Nephron progenitor cell (in vitro differentiated cells): ENCODE data around the gene ADARB2.

ENCODE experiments used
- DNase-seq: peaks from one replicate; pipeline ENCODE4 v3.0.0; 2021
- H3K27ac Mint-ChIP-seq: 2 replicates; pipeline ENCODE4 v1.8.0; 2021; ENCODE audit warnings: mild to moderate bottlenecking, moderate library complexity, mixed read lengths
- H3K27me3 Mint-ChIP-seq: 2 replicates; pipeline ENCODE4 v1.8.0; 2021; ENCODE audit warnings: mild to moderate bottlenecking, low read depth, mixed read lengths; ENCODE audit not compliant: poor library complexity
- H3K36me3 Mint-ChIP-seq: 2 replicates; pipeline ENCODE4 v1.8.0; 2021; ENCODE audit warnings: low read depth, mixed read lengths
- H3K4me1 Mint-ChIP-seq: 2 replicates; pipeline ENCODE4 v1.8.0; 2021; ENCODE audit warnings: mixed read lengths
- H3K4me3 Mint-ChIP-seq: 2 replicates; pipeline ENCODE4 v1.8.0; 2021; ENCODE audit warnings: mild to moderate bottlenecking, moderate library complexity, mixed read lengths
- H3K9me3 Mint-ChIP-seq: 2 replicates; pipeline ENCODE4 v1.8.0; 2021; ENCODE audit warnings: mild to moderate bottlenecking, moderate library complexity, mixed read lengths
- TF ChIP-seq, protein P1 (sequence below): fragments of 200-600 bp; sonication (generic); IDR thresholded peaks from 2 replicates; pipeline ENCODE4 v1.5.0; 2021; ENCODE audit warnings: antibody characterized with exemption

Gene ADARB2

DNA sequence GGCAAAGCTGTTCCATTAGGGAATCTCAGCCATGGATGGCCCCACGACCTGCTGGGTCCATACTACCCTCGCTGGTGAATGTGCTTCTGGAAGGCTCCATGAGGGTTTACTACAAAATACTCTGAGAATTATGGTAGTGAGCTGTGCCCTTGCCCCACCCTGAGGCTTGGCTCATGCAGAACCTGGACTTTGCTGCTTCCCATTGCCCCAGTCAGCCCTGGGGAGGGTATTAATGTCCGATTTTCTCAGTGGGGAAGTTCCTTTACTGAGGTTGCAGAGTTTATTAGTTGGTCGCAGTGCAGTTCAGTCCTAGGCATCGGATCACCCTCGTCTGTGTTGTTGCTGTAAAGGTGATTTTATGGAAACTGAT, 371.0 kb downstream of the ADARB2 start:
- no peaks in the 10 kb centered on the region for H3K36me3 Mint-ChIP-seq
- peaks cover 28% of the 10 kb centered on the region for H3K4me1 Mint-ChIP-seq
- peaks cover 10% of the 10 kb centered on the region for H3K27me3 Mint-ChIP-seq
- TF ChIP-seq, protein P1, sequence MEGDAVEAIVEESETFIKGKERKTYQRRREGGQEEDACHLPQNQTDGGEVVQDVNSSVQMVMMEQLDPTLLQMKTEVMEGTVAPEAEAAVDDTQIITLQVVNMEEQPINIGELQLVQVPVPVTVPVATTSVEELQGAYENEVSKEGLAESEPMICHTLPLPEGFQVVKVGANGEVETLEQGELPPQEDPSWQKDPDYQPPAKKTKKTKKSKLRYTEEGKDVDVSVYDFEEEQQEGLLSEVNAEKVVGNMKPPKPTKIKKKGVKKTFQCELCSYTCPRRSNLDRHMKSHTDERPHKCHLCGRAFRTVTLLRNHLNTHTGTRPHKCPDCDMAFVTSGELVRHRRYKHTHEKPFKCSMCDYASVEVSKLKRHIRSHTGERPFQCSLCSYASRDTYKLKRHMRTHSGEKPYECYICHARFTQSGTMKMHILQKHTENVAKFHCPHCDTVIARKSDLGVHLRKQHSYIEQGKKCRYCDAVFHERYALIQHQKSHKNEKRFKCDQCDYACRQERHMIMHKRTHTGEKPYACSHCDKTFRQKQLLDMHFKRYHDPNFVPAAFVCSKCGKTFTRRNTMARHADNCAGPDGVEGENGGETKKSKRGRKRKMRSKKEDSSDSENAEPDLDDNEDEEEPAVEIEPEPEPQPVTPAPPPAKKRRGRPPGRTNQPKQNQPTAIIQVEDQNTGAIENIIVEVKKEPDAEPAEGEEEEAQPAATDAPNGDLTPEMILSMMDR: no peak
- no peaks in the 10 kb centered on the region for H3K9me3 Mint-ChIP-seq
- no peak overlapping the region for H3K27ac Mint-ChIP-seq
- no peak overlapping the region for H3K4me3 Mint-ChIP-seq
- DNase-seq: no peak

DNA sequence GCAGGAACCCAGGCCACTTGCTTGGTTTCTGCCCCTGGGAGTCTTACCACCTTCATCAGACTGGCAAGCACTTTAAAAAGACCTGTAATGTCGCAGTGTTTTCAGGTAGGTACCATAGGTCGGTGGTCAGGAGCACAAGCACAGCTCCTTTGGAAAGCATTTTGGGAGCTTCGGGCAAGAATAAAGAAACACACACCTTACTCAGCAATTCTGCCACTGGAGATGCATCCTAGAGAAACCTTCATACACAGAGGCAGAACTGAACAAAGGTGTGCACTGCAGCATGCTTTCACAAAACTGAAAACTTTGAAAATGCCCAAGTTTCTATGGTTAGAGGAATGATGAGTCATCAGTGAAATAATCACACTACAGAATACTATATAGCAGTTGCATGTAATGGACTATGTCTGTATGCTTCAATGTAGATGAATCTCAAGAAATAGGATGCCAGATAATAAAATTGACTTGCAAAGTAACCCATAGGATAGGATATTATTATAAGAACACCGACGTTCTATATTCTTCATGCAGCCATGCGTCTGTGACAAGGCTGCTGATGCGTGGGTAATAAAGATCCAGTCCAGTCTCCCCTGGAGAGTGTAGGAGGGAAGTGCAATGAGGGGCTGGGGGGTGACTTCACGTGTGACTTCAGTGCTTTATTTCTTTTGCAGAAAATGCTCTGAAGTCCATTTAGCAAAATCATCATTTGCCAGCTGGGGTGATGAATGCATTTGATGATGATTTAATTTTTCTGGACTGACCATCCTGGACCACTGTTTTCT, 371.6 kb downstream of the ADARB2 start:
- peaks cover 34% of the 10 kb centered on the region for H3K4me1 Mint-ChIP-seq
- TF ChIP-seq, protein P1: no peak
- H3K9me3 Mint-ChIP-seq: no peaks in the 10 kb centered on the region
- H3K36me3 Mint-ChIP-seq: no peaks in the 10 kb centered on the region
- peaks cover 10% of the 10 kb centered on the region for H3K27me3 Mint-ChIP-seq
- DNase-seq: no peak
- H3K4me3 Mint-ChIP-seq: no peak overlapping the region
- H3K27ac Mint-ChIP-seq: no peak overlapping the region

DNA sequence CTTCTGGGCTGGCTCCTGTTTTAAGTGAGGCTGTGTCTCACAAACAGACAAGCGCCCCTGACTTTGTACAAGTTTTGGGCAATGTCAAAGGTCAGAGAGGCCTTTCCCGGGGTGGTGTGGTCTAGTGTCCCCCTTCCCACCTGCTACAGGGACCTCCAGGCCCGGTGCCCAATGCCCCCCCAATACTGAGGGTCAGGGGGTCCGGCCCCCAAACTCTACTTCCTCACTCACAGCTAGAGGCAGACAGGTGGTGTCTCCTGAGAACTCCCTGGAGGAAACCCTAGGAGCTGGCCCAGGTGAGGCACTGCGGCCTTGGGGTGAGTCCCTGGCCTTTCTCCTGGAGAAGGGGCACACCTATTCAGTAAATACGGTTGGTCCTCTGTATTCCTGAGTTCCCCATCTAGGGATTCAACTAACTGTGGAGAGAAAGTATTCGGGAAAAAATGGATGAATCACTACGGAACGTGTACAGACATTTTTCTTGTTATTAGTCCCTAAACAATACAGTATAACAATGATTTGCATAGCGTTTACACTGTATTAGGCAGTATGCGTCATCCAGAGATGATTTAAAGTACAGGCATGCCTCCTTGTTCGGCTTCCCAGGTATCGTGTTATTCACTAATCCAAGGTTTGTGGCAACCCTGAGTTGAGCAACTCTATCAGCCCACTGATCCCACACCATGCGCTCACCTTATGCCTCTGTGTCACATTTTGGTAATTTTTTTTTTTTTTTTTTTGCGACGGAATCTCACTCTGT, 373.0 kb downstream of the ADARB2 start:
- DNase-seq: no peak
- H3K4me3 Mint-ChIP-seq: no peak overlapping the region
- no peaks in the 10 kb centered on the region for H3K36me3 Mint-ChIP-seq
- peak overlapping the region; percentile 48 for H3K27ac Mint-ChIP-seq
- H3K27me3 Mint-ChIP-seq: peaks cover 6% of the 10 kb centered on the region
- H3K9me3 Mint-ChIP-seq: no peaks in the 10 kb centered on the region
- TF ChIP-seq, protein P1: no peak
- H3K4me1 Mint-ChIP-seq: peaks cover 43% of the 10 kb centered on the region

DNA sequence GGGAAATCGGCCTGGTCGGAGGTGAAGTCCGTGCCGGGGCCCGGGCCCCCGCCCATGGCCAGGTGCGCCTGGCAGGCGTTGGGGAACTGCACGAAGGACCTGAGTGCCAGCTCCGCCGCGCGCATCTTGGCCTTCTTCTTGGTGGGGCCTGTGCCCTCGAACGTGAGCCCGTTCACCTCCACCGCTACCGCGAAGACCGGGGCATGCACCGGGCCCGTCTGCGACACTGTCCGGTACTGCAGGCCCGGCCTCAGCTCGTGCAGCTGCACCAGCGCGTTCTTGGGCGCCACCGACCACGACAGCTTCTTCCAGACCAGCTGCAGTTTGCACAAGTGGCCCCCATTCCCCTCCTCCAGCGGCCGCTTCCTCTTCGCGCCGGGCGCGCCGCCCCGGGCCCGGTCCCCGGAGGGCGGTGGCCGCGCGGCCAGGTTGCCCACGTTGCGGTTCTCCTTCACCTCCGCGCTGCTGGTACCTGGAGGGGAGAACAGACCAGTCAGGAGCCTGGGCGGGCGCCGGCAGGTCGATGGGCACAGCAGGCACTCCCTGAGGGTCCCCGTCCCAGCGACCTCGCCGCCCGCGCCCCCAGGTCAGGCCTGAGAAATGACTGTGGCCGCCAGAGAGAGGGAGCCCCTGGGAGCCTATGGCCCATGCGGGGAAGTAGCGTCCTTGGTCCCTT, 373.7 kb downstream of the ADARB2 start:
- Mint-ChIP-seq H3K36me3 (no peaks in the 10 kb centered on the region), H3K9me3 (no peaks in the 10 kb centered on the region), H3K4me1 (peaks cover 49% of the 10 kb centered on the region), H3K27ac (no peak overlapping the region), H3K4me3 (no peak overlapping the region), H3K27me3 (peaks cover 3% of the 10 kb centered on the region)
- TF ChIP-seq, protein P1: no peak
- DNase-seq: no peak

DNA sequence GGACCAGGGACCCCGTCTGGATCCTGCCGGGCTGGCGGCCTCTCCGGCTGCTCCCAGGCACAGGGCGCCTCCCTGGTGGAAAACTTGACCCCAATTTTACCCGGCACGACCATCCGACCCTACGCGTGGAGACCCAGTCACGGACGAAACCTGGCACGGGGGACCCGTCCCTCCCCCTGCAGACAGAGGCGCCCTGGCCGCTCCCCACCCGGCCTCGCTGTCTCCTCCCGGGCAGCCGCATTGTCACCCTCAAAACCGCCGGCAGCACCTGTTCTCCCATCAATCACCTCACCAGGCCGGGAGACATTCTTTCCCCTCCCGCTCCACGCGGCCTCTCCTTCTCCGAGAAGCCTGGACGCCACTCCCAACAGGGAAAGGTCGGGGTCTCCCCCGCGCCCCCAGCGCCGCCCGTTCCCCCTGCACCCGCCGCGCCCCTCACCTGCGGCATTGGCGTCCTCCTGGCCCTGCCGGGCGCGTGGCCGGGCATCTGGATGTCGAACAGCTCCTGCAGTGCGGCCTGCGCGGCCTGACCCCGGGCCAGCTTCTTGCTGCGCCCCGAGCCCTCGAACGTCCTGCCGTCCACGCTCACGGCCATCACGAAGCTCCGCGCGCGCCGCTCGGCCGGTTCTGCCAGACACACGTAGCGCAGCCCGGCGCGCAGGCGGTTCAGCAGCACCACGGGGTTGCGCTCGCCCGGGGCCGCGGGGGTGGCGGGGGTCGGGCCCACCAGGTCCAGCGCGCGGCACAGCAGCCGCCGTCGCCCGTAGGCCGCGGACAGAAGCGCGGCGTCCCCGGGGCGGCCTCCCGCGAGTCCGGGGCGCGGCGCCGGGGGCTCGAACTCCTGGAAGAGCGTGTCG, 374.5 kb downstream of the ADARB2 start:
- no peak overlapping the region for H3K4me3 Mint-ChIP-seq
- no peaks in the 10 kb centered on the region for H3K9me3 Mint-ChIP-seq
- no peak overlapping the region for H3K27ac Mint-ChIP-seq
- no peak for DNase-seq
- peaks cover 45% of the 10 kb centered on the region for H3K4me1 Mint-ChIP-seq
- H3K27me3 Mint-ChIP-seq: peaks cover 8% of the 10 kb centered on the region
- H3K36me3 Mint-ChIP-seq: no peaks in the 10 kb centered on the region
- TF ChIP-seq, protein P1: no peak
